PFSK-1 (cell line): Measurements from ENCODE around the gene TBC1D16.

Experiments
- FOXP2 ChIP-seq: optimal IDR thresholded peaks from 2 replicates; pipeline ENCODE3; 2011; ENCODE audit warnings: borderline replicate concordance, control low read depth, inconsistent platforms; ENCODE audit not compliant: insufficient read depth; ENCODE audit errors: extremely low read length, extremely low read depth
- POLR2AphosphoS5 ChIP-seq: IDR thresholded peaks from 2 replicates; pipeline ENCODE4 v1.6.1; 2012; ENCODE audit warnings: low read depth, mild to moderate bottlenecking, control low read depth, low read length, moderate library complexity
- SIN3A ChIP-seq: IDR thresholded peaks from 2 replicates; pipeline ENCODE4 v1.6.1; 2012; ENCODE audit warnings: mild to moderate bottlenecking, low read length, moderate library complexity, borderline replicate concordance; ENCODE audit not compliant: insufficient read depth
- TAF1 ChIP-seq: IDR thresholded peaks from 2 replicates; pipeline ENCODE4 v1.6.1; 2012; ENCODE audit warnings: low read length, control low read depth, borderline replicate concordance; ENCODE audit not compliant: insufficient read depth
- TF ChIP-seq, protein P1 (sequence below), 2 experiments: IDR thresholded peaks; 2 replicates each; pipeline versions ENCODE4 v1.6.1 to v1.8.0; 2011 to 2012; ENCODE audit warnings: low read depth in 2 of 2, low read length in 2 of 2, control low read depth in 1 of 2, inconsistent platforms in 1 of 2, mild to moderate bottlenecking in 1 of 2, moderate library complexity in 1 of 2; ENCODE audit not compliant: insufficient read depth in 1 of 2

The TBC1D16 gene

DNA sequence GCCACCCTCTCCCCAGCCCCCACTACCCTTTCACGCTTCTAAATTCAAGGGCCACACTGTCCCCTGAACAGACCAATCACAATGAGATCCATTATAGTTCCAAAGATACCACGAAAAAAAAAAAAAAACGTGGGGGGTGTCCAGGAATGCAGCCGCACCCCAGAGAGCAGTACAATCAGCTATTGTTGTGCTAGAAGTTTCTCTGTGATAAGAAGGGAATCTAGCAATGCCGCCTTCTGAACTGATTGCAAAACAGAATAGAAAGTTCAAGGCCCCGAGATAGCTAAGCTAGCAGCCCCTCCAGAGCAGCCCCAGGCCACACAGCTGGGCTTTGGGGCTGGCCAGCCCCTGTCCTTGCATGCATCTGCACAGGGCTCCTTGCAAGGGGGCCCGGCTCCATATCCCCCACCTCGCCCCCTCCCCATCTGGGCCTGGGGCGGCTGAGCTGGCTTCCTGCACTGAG is 109.5 kb downstream of the TBC1D16 start:
- TF ChIP-seq, protein P1, sequence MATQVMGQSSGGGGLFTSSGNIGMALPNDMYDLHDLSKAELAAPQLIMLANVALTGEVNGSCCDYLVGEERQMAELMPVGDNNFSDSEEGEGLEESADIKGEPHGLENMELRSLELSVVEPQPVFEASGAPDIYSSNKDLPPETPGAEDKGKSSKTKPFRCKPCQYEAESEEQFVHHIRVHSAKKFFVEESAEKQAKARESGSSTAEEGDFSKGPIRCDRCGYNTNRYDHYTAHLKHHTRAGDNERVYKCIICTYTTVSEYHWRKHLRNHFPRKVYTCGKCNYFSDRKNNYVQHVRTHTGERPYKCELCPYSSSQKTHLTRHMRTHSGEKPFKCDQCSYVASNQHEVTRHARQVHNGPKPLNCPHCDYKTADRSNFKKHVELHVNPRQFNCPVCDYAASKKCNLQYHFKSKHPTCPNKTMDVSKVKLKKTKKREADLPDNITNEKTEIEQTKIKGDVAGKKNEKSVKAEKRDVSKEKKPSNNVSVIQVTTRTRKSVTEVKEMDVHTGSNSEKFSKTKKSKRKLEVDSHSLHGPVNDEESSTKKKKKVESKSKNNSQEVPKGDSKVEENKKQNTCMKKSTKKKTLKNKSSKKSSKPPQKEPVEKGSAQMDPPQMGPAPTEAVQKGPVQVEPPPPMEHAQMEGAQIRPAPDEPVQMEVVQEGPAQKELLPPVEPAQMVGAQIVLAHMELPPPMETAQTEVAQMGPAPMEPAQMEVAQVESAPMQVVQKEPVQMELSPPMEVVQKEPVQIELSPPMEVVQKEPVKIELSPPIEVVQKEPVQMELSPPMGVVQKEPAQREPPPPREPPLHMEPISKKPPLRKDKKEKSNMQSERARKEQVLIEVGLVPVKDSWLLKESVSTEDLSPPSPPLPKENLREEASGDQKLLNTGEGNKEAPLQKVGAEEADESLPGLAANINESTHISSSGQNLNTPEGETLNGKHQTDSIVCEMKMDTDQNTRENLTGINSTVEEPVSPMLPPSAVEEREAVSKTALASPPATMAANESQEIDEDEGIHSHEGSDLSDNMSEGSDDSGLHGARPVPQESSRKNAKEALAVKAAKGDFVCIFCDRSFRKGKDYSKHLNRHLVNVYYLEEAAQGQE (IDR thresholded peaks at IDR 0.05; ENCODE audit: insufficient read depth in 1 of 2, low read depth in 2 of 2, low read length in 2 of 2), result no peak
- no peak for TF ChIP-seq FOXP2
- no peak for TF ChIP-seq SIN3A
- no peak for TF ChIP-seq TAF1
- TF ChIP-seq POLR2AphosphoS5, result no peak

DNA sequence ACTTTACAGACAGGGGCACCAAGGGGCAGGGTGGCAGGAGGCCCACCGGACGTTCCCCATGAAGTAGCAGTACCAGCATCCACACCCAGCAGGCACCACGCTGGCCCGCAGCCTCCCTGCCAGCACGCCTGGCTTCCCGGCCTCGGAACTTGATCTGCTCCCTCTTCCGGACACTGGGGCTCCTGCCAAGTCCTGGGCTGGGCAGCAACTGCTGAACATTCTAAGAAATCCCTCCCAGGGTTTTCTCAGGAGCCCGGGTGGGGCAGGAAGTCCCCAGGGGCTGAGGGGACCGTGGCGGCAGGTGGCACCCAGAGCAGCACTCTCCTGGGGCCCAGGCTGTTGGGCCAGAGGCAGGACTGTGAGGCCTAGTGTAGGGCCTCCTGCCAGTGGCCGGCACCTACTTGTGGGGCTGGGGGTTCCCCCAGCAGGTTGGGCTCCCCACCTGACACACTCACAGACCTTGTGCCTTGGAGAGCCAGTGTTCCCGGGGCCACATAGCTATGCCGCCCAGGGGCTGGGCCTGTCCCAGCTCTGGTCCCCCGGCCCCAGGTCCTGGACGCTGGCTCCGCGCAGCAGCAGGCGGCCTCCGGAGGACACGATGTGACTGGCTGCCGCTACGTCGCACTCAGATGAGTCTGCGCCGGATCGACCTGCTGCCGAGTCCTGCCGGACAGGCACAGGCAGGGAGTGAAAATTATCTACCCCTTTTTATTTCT is 110.3 kb downstream of the TBC1D16 start:
- TF ChIP-seq FOXP2 (no peak), POLR2AphosphoS5 (no peak), SIN3A (no peak), TAF1 (no peak)
- TF ChIP-seq, protein P1 (IDR thresholded peaks at IDR 0.05; ENCODE audit: insufficient read depth in 1 of 2, low read depth in 2 of 2, low read length in 2 of 2), result no peak

DNA sequence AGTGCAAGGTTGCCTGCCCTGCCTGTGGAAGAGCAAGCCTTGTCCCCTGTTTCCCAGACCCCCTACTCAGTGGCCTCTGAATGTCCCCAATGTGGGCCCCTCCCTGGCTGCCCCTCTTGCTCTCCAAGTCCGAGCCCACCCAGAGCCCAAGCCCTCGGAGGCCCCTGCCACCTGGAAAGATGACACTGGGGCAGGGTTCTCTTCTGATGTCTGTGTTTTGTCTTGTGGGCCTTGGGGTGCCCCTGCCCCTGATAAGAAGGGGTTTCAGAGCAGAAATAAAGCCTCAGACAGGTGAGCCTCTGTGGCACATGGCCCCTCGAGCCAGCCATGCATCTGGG is 111.1 kb downstream of the TBC1D16 start:
- TF ChIP-seq, protein P1 (IDR thresholded peaks at IDR 0.05; ENCODE audit: insufficient read depth in 1 of 2, low read depth in 2 of 2, low read length in 2 of 2), result no peak
- TF ChIP-seq SIN3A (no peak), POLR2AphosphoS5 (no peak), TAF1 (no peak), FOXP2 (no peak)

DNA sequence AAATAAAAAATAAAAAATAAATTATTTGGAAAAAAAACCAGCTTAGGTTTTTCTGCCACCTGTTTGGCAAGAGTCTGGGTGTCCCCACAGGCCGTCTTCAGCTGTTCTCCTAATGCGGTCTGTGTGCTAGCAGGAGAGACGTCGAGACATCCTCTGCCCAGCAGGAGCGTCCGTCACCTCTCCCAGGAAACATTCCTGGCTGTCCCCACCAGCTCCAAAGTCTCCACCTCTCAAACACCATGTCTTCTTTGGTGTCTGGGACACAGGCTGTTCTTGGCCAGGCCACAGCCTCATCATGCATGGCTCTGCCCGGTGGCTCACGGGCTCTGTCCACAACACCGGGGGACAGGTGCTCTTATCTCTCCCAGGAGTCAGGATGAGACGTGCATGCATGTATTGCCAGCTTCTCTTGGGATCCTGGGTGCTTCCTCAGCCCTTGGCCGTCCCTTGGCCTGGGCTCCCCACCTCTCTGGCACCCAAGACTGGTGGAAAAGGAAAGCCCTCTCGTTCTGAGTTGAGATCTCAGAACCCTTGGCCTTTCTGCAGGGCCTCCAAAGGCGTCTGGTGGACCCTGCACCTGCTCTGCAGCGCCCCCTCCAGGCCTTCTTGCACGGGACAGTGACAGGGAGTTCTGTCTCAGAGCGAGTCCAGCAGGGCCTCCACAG is 111.6 kb downstream of the TBC1D16 start:
- TF ChIP-seq, protein P1 (IDR thresholded peaks at IDR 0.05; ENCODE audit: insufficient read depth in 1 of 2, low read depth in 2 of 2, low read length in 2 of 2), result no peak
- TF ChIP-seq POLR2AphosphoS5 (no peak), SIN3A (no peak), FOXP2 (no peak), TAF1 (no peak)

DNA sequence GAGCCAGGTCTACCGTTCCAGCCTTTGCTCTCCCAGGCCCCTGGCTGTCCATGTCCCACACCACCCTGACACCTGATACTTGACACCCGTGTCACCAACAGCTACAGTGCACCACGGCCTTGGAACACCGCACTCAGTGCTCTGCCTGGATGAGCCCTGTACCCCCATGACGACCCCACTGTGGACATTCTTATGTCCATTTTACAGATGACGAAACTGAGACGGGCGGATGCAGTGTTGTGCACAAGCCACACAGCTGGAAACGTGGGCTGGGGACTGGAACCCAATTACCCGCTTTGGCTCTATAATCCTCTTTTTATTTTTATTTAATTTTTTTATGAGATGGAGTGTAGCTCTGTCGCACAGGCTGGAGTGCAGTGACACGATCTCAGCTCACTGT is 112.9 kb downstream of the TBC1D16 start:
- TF ChIP-seq POLR2AphosphoS5 (no peak), FOXP2 (no peak), SIN3A (no peak), TAF1 (no peak)
- TF ChIP-seq, protein P1 (IDR thresholded peaks at IDR 0.05; ENCODE audit: insufficient read depth in 1 of 2, low read depth in 2 of 2, low read length in 2 of 2), result no peak
